Spleen (tissue), 11 donors: ENCODE data around the gene COBL. TPM values are rescaled to one million over a fixed set of nuclear protein-coding genes. Genes with fewer than 3 reads are reported as not detected.

Experiments
- DNase-seq: peaks from one replicate; pipeline ENCODE4 v3.0.0-alpha.2; 2020
- H3K27ac ChIP-seq, 8 donors: fragments of 200-600 bp; sonication (generic) in 7 of 8; 1 replicate in 4 of 8; 2 replicates in 4 of 8; pipeline versions ENCODE4 v1.5.0 to v1.8.0; 2016 to 2021; ENCODE audit warnings: inconsistent platforms in 4 of 8, mild to moderate bottlenecking in 4 of 8, moderate library complexity in 1 of 8
- H3K27me3 ChIP-seq, 7 donors: fragments of 200-600 bp; sonication (generic) in 6 of 7; replicated peaks in 1 of 7; 1 replicate in 4 of 7; 2 replicates in 3 of 7; pipeline versions ENCODE4 v1.5.0 to v1.8.0; 2016 to 2021; ENCODE audit warnings: inconsistent platforms in 3 of 7, mild to moderate bottlenecking in 1 of 7
- H3K36me3 ChIP-seq, 6 donors: fragments of 200-600 bp; sonication (generic) in 5 of 6; 1 replicate in 4 of 6; 2 replicates in 2 of 6; pipeline versions ENCODE4 v1.5.0 to v1.8.0; 2016 to 2021; ENCODE audit warnings: inconsistent platforms in 2 of 6
- H3K4me1 ChIP-seq, 6 donors: fragments of 200-600 bp; sonication (generic) in 5 of 6; 1 replicate in 3 of 6; 2 replicates in 3 of 6; pipeline versions ENCODE4 v1.5.0 to v1.8.0; 2016 to 2021; ENCODE audit warnings: inconsistent platforms in 3 of 6
- H3K4me3 ChIP-seq, 8 donors: fragments of 200-600 bp; sonication (generic) in 7 of 8; 1 replicate in 4 of 8; 2 replicates in 4 of 8; pipeline versions ENCODE4 v1.5.0 to v1.8.0; 2016 to 2021; ENCODE audit warnings: inconsistent platforms in 4 of 8, mild to moderate bottlenecking in 4 of 8, moderate library complexity in 2 of 8
- H3K9me3 ChIP-seq, 8 donors: fragments of 200-600 bp; sonication (generic) in 7 of 8; 1 replicate in 4 of 8; 2 replicates in 4 of 8; pipeline versions ENCODE4 v1.5.0 to v1.8.0; 2016 to 2021; ENCODE audit warnings: inconsistent platforms in 4 of 8
- POLR2A ChIP-seq, 3 donors: fragments of 450-650 bp; IDR thresholded peaks; one replicate each; pipeline ENCODE4 v1.5.1; 2017; ENCODE audit warnings: antibody characterized with exemption in 3 of 3, mild to moderate bottlenecking in 1 of 3
- POLR2AphosphoS5 ChIP-seq, 3 donors: sonication (generic); formaldehyde crosslinking; IDR thresholded peaks; one replicate each; pipeline ENCODE4 v1.5.1; 2017; ENCODE audit warnings: antibody characterized with exemption in 3 of 3
- WGBS, 5 donors: extraction: QIAGEN DNeasy Blood & Tissue Kit in 3 of 5; methylation state at CpG; one replicate each; pipeline versions ENCODE4 v1.1.5 to v1.1.7; 2013 to 2018; 5-methylcytosine and 5-hydroxymethylcytosine counted together
- intact Hi-C: fragments of 100-400 bp; cut with DNase I; formaldehyde crosslinking; loops from one replicate; pipeline ENCODE4 v1.15.0; 2023; ENCODE audit warnings: low total_unique reads
- polyA plus RNA-seq, 3 donors: library from polyadenylated mRNA; stranded (reverse); fragments of 200-250 nt; gene quantifications; one replicate each; pipeline ENCODE4 v1.2.1, GENCODE V29; 2013
- total RNA-seq, 7 donors: library from RNA; depleted of rRNA in 3 of 7; stranded (reverse); fragments of >200 nt in 3 of 7; fragmentation: NEBNext Ultra II Directional in 4 of 7; extraction: Animal tissue kit (Norgen Biotek cat#: 25700) in 4 of 7; gene quantifications; one replicate each; pipeline versions ENCODE4 v1.1.0 to v1.2.1, GENCODE V29; 2016 to 2021
- TF ChIP-seq, protein P1 (sequence below), 11 experiments: fragments of 200-600 bp in 7 of 11; fragments of 450-650 bp in 4 of 11; sonication (generic) in 4 of 11; IDR thresholded peaks in 8 of 11; conservative IDR thresholded peaks in 3 of 11; 1 replicate in 7 of 11; 2 replicates in 4 of 11; pipeline versions ENCODE4 v1.4.0 to v1.8.0; 2016 to 2021; ENCODE audit warnings: antibody characterized with exemption in 11 of 11, inconsistent platforms in 4 of 11, mild to moderate bottlenecking in 1 of 11
- donor health status: healthy with polysubstance abuse.
- donor health status: DM: no; HTN: no; CAD: no; lungs with moderate emphysema.
- donor health status: DM: no; HTN: no; CAD: no.
- donor health status: Bipolar disorder and iron deficiency.
- donor health status: healthy.
- donor health status: DM: no; HTN: no; CAD: no.
- donor health status: DM: yes; HTN: yes; CAD: no.

Gene COBL
- total and polyA plus RNA-seq, 10 donors: 0.09 to 0.80 (median 0.57) TPM; not detected in 1

GRCh38 chr7:51344406-51345138 is 28.0 kb upstream of the COBL start:
- H3K4me3 ChIP-seq: no peak overlapping the region
- no peak for DNase-seq
- TF ChIP-seq POLR2AphosphoS5 (IDR thresholded peaks at IDR 0.05) (no peak), POLR2A (IDR thresholded peaks at IDR 0.05) (no peak)
- TF ChIP-seq, protein P1, sequence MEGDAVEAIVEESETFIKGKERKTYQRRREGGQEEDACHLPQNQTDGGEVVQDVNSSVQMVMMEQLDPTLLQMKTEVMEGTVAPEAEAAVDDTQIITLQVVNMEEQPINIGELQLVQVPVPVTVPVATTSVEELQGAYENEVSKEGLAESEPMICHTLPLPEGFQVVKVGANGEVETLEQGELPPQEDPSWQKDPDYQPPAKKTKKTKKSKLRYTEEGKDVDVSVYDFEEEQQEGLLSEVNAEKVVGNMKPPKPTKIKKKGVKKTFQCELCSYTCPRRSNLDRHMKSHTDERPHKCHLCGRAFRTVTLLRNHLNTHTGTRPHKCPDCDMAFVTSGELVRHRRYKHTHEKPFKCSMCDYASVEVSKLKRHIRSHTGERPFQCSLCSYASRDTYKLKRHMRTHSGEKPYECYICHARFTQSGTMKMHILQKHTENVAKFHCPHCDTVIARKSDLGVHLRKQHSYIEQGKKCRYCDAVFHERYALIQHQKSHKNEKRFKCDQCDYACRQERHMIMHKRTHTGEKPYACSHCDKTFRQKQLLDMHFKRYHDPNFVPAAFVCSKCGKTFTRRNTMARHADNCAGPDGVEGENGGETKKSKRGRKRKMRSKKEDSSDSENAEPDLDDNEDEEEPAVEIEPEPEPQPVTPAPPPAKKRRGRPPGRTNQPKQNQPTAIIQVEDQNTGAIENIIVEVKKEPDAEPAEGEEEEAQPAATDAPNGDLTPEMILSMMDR (IDR thresholded peaks at IDR 0.05 in 8 of 11, conservative IDR thresholded peaks at IDR 0.05 in 3 of 11): no peak
- no peaks in the 10 kb centered on the region for H3K9me3 ChIP-seq
- no peak overlapping the region for H3K27ac ChIP-seq
- intact Hi-C loops: no loop called here
- 87 to 94% (median 89%) methylated on average over 6 of the region's 6 CpGs for whole genome bisulfite sequencing, 5 donors
- H3K4me1 ChIP-seq: no peaks in the 10 kb centered on the region
- no peaks in the 10 kb centered on the region for H3K27me3 ChIP-seq
- H3K36me3 ChIP-seq: no peaks in the 10 kb centered on the region

DNA sequence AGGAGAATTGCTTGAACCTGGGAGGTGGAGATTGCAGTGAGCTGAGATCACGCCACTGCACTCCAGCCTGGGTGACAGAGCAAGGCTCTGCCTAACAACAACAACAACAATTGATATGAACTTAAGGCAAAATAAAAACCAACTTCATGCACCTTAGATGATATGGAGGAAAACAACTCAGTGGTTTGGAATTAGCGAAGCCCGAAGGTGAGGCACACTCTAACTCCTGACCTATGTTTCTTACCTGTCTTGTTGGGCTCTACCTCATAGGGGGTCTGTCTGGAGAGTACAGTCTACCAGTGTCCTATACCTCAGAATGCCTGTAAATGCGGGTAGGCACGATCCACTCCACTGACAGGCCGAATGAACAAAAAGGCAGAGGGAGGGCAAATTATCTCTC is 24.3 kb upstream of the COBL start:
- no peaks in the 10 kb centered on the region for H3K4me1 ChIP-seq
- no peak for TF ChIP-seq POLR2AphosphoS5 (IDR thresholded peaks at IDR 0.05)
- DNase-seq: no peak
- no peak overlapping the region for H3K27ac ChIP-seq
- no peaks in the 10 kb centered on the region for H3K36me3 ChIP-seq
- 85 to 97% (median 92%) methylated on average over 6 of the region's 6 CpGs for WGBS, 5 donors
- no peaks in the 10 kb centered on the region for H3K27me3 ChIP-seq
- H3K4me3 ChIP-seq: no peak overlapping the region
- H3K9me3 ChIP-seq: no peaks in the 10 kb centered on the region
- intact Hi-C loops: no loop called here

DNA sequence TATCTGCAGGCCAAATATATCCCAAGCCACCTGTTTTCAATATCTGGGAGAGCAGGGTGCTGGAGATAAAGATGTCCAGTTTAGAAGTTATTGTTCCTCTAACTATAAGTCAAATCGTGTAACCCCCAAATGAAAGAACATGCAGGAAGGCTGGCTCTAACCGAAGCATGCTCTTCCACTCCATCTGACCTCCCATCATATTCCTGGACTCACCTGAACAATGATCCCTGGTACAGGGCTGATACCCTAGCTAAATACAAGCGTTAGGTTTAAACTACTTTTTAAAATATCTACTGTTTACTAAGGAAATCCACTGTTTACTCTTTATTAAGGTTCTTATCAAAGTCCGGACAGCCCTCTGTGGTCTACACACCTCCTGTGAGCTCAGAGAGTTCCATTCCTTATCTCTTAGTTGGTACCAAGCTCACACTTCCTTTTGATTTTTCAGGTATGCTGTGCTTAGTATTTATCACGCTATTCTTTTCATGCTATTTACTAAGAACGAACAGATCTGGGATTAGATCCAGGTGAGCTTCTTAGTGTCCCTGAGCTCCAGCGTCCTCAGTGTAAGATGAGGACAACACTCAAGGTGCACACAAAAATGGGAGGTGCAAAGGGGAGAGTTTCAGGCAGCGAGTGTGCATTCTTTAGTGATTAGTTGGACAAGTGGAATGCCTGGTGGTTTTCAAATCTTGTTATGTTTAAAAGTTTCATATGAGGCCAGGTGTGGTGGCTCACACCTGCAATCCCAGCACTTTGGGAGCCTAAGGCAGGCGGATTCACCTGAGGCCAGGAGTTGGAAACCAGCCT is 23.6 kb upstream of the COBL start:
- 49 to 76% (median 58%) methylated on average over 9 of the region's 9 CpGs for whole genome bisulfite sequencing, 5 donors
- TF ChIP-seq POLR2AphosphoS5 (IDR thresholded peaks at IDR 0.05) (no peak), POLR2A (IDR thresholded peaks at IDR 0.05) (no peak)
- TF ChIP-seq, protein P1 (IDR thresholded peaks at IDR 0.05 in 8 of 11, conservative IDR thresholded peaks at IDR 0.05 in 3 of 11): no peak
- H3K36me3 ChIP-seq: no peaks in the 10 kb centered on the region
- no peaks in the 10 kb centered on the region for H3K4me1 ChIP-seq
- no peak for DNase-seq
- intact Hi-C loops: no loop called here
- H3K4me3 ChIP-seq: no peak overlapping the region
- no peak overlapping the region for H3K27ac ChIP-seq
- no peaks in the 10 kb centered on the region for H3K27me3 ChIP-seq
- H3K9me3 ChIP-seq: no peaks in the 10 kb centered on the region

- H3K27ac ChIP-seq: no peak overlapping the region
- H3K4me1 ChIP-seq: no peaks in the 10 kb centered on the region
- WGBS, 5 donors: 81 to 94% (median 87%) methylated on average over 2 of the region's 2 CpGs
- no peaks in the 10 kb centered on the region for H3K36me3 ChIP-seq
- no peaks in the 10 kb centered on the region for H3K27me3 ChIP-seq
- no peak for DNase-seq
- intact Hi-C loops: no loop called here
- no peak for TF ChIP-seq POLR2A (IDR thresholded peaks at IDR 0.05)
- TF ChIP-seq, protein P1 (IDR thresholded peaks at IDR 0.05 in 8 of 11, conservative IDR thresholded peaks at IDR 0.05 in 3 of 11): no peak
- TF ChIP-seq POLR2AphosphoS5 (IDR thresholded peaks at IDR 0.05): no peak
- H3K4me3 ChIP-seq: no peak overlapping the region
- H3K9me3 ChIP-seq: no peaks in the 10 kb centered on the region
These were observed 18.4 kb upstream of the COBL start for GRCh38 chr7:51335057-51335456.
